ENCODE results near the gene OGFRL1. TPM values are rescaled to one million over a fixed set of nuclear protein-coding genes. Genes with fewer than 3 reads are reported as not detected.

The OGFRL1 gene
- polyA plus RNA-seq, 1 donor = 9.5 TPM

GRCh38 chr6:71349395-71349794 lies 60.8 kb downstream of the OGFRL1 start:
- no peak overlapping the region for H3K27ac ChIP-seq (ENCODE audit: low read length)
- H3K27me3 ChIP-seq (ENCODE audit: control insufficient read depth, insufficient read depth, low read length) = no peaks in the 10 kb centered on the region
- no peak overlapping the region for H3K4me3 ChIP-seq (ENCODE audit: low read length)
- no peak for DNase-seq
- WGBS (ENCODE audit: insufficient coverage, low lambda C conversion rate) = 38% methylated on average over 3 of the region's 3 CpGs
- H3K9me3 ChIP-seq (ENCODE audit: control insufficient read depth, low read depth, low read length) = no peaks in the 10 kb centered on the region
- H3K4me1 ChIP-seq (ENCODE audit: control insufficient read depth, insufficient read depth, low read length) = no peaks in the 10 kb centered on the region
- H3K36me3 ChIP-seq (ENCODE audit: control insufficient read depth, insufficient read depth, low read length) = no peaks in the 10 kb centered on the region

GRCh38 chr6:71349976-71350615 lies 61.5 kb downstream of the OGFRL1 start:
- Histone ChIP-seq H3K27ac (ENCODE audit: low read length) (no peak overlapping the region), H3K27me3 (ENCODE audit: control insufficient read depth, insufficient read depth, low read length) (no peaks in the 10 kb centered on the region), H3K4me3 (ENCODE audit: low read length) (no peak overlapping the region), H3K36me3 (ENCODE audit: control insufficient read depth, insufficient read depth, low read length) (no peaks in the 10 kb centered on the region), H3K4me1 (ENCODE audit: control insufficient read depth, insufficient read depth, low read length) (no peaks in the 10 kb centered on the region), H3K9me3 (ENCODE audit: control insufficient read depth, low read depth, low read length) (no peaks in the 10 kb centered on the region)
- no peak for DNase-seq
- WGBS (ENCODE audit: insufficient coverage, low lambda C conversion rate) = 82% methylated on average over 3 of the region's 5 CpGs

GRCh38 chr6:71351190-71351589 lies 62.6 kb downstream of the OGFRL1 start:
- H3K4me1 ChIP-seq (ENCODE audit: control insufficient read depth, insufficient read depth, low read length) = no peaks in the 10 kb centered on the region

More at GRCh38 chr6:71351190-71351589, 62.6 kb downstream of the OGFRL1 start:
- Histone ChIP-seq H3K27ac (ENCODE audit: low read length) (no peak overlapping the region), H3K4me3 (ENCODE audit: low read length) (no peak overlapping the region), H3K36me3 (ENCODE audit: control insufficient read depth, insufficient read depth, low read length) (no peaks in the 10 kb centered on the region), H3K27me3 (ENCODE audit: control insufficient read depth, insufficient read depth, low read length) (no peaks in the 10 kb centered on the region), H3K9me3 (ENCODE audit: control insufficient read depth, low read depth, low read length) (no peaks in the 10 kb centered on the region)
- DNase-seq = no peak

Measured in large intestine (tissue), 3 donors.